GM12892 (cell line): ENCODE results near the gene SETD1A. TPM values are rescaled to one million over a fixed set of nuclear protein-coding genes. Genes with fewer than 3 reads are reported as not detected.

Experiments
- DNase-seq: peaks from one replicate; pipeline ENCODE4 v3.0.0; 2011; ENCODE audit not compliant: insufficient read length
- FAIRE-seq: peaks from 2 replicates; lab custom pipeline; 2011; peaks lifted over from hg19 to GRCh38; lab: Jason Lieb, UNC
- POLR2A ChIP-seq: IDR thresholded peaks from 2 replicates; pipeline ENCODE4 v1.6.1; 2011; ENCODE audit warnings: low read depth, low read length, control low read depth
- POLR2AphosphoS5 ChIP-seq: IDR thresholded peaks from 2 replicates; pipeline ENCODE4 v1.6.1; 2011; ENCODE audit warnings: low read depth, low read length, control low read depth
- TAF1 ChIP-seq: IDR thresholded peaks from 2 replicates; pipeline ENCODE4 v1.6.1; 2011; ENCODE audit warnings: low read depth, mild to moderate bottlenecking, control low read depth, low read length, borderline replicate concordance
- polyA plus RNA-seq: library from polyadenylated mRNA; unstranded; fragments of >200 nt; gene quantifications from one replicate; pipeline ENCODE4 v1.2.1, GENCODE V29; 2012; ENCODE audit warnings: missing spikeins, inconsistent platforms; ENCODE audit not compliant: missing spikeins

SETD1A gene
- 4.7 TPM for polyA plus RNA-seq

GRCh38 chr16:30957456-30958174 lies at the start of gene SETD1A:
TSS of gene SETD1A (plus strand) at chr16:30957754. CDS start at chr16:30958732, 978 bp downstream.
- DNase-seq: peak; percentile 97
- FAIRE-seq: peak; percentile 97
- TF ChIP-seq POLR2AphosphoS5 (no peak), TAF1 (0 out of 2 replicates have a peak, but pooled peaks have one; percentile 27), POLR2A (peak; percentile 46; the same call in 1 of the 2 replicates)

GRCh38 chr16:30910427-30911029 lies 47.0 kb upstream of the SETD1A start:
- FAIRE-seq (no peak), DNase-seq (no peak)
- TF ChIP-seq POLR2AphosphoS5 (no peak), POLR2A (no peak), TAF1 (no peak)

- DNase-seq (no peak), FAIRE-seq (no peak)
- TF ChIP-seq TAF1 (no peak), POLR2AphosphoS5 (no peak), POLR2A (no peak)
Measured at GRCh38 chr16:30912794-30913412, 44.7 kb upstream of the SETD1A start.

- no peak for DNase-seq
- TF ChIP-seq POLR2A (no peak), TAF1 (no peak), POLR2AphosphoS5 (no peak)
- no peak for FAIRE-seq
Measured at GRCh38 chr16:30914830-30915229, 42.7 kb upstream of the SETD1A start.

- TF ChIP-seq POLR2A (no peak), POLR2AphosphoS5 (no peak), TAF1 (no peak)
- FAIRE-seq (no peak), DNase-seq (no peak)
Measured at GRCh38 chr16:30918614-30919013, 38.9 kb upstream of the SETD1A start.

GRCh38 chr16:30920891-30921290 lies 36.7 kb upstream of the SETD1A start:
- FAIRE-seq (no peak), DNase-seq (no peak)
- TF ChIP-seq TAF1 (no peak), POLR2AphosphoS5 (no peak), POLR2A (no peak)

GRCh38 chr16:30921459-30921747 lies 36.2 kb upstream of the SETD1A start:
- FAIRE-seq: peak; percentile 83
- DNase-seq: no peak
- no peak for TF ChIP-seq TAF1
- TF ChIP-seq POLR2AphosphoS5: no peak
- no peak for TF ChIP-seq POLR2A

- FAIRE-seq (no peak), DNase-seq (peak; percentile 58)
- no peak for TF ChIP-seq POLR2AphosphoS5
- TF ChIP-seq POLR2A: no peak
- TF ChIP-seq TAF1: no peak
Measured at GRCh38 chr16:30921748-30922419, 35.7 kb upstream of the SETD1A start.

- FAIRE-seq (no peak), DNase-seq (peak; percentile 91)
- TF ChIP-seq POLR2AphosphoS5: no peak
- TF ChIP-seq POLR2A: no peak
- TF ChIP-seq TAF1: no peak
Measured at GRCh38 chr16:30922420-30922959, 35.1 kb upstream of the SETD1A start.

- peak; percentile 99 for FAIRE-seq
- TF ChIP-seq POLR2AphosphoS5 (no peak), POLR2A (peak; percentile 38; the same call in 1 of the 2 replicates), TAF1 (peak; percentile 59; the same call in 1 of the 2 replicates)
- peak; percentile 95 for DNase-seq
Measured at GRCh38 chr16:30922960-30923535, 34.5 kb upstream of the SETD1A start.

GRCh38 chr16:30923554-30924075 lies 33.9 kb upstream of the SETD1A start, which contains the start of gene FBXL19:
TSS of gene FBXL19 (plus strand) at chr16:30923572. CDS start at chr16:30925755, 2,183 bp downstream.
- peak; percentile 73 for DNase-seq
- TF ChIP-seq TAF1: no peak
- TF ChIP-seq POLR2AphosphoS5: no peak
- TF ChIP-seq POLR2A: no peak
- no peak for FAIRE-seq
